GM12878 (cell line): ENCODE measurements around the gene UMAD1. TPM values are rescaled to one million over a fixed set of nuclear protein-coding genes. Genes with fewer than 3 reads are reported as not detected.
A peak's percentile ranks its signal among the peaks of the same experiment; 100 is the strongest.

ENCODE experiments used
- ATF2 ChIP-seq: IDR thresholded peaks from 2 replicates; pipeline ENCODE4 v1.6.1; 2012; ENCODE audit warnings: low read length, inconsistent platforms
- CEBPB ChIP-seq, 2 experiments: fragments of 150-350 bp in 1 of 2; IDR thresholded peaks; 2 replicates each; pipeline ENCODE4 v1.6.1; 2012 to 2014; ENCODE audit warnings: low read depth in 2 of 2, low read length in 2 of 2, borderline replicate concordance in 1 of 2, inconsistent platforms in 1 of 2
- CHD4 ChIP-seq: fragments of 200-600 bp; sonication (generic); IDR thresholded peaks from 2 replicates; pipeline ENCODE4 v1.6.1; 2016; ENCODE audit warnings: mild to moderate bottlenecking
- ETV6 ChIP-seq, 2 experiments: fragments of 450-650 bp in 1 of 2; IDR thresholded peaks in 1 of 2; conservative IDR thresholded peaks in 1 of 2; 2 replicates each; pipeline ENCODE4 v1.6.1; 2014; ENCODE audit warnings: antibody characterized with exemption in 1 of 2, borderline replicate concordance in 1 of 2, low read depth in 1 of 2, mild to moderate bottlenecking in 1 of 2, moderate library complexity in 1 of 2
- FOXK2 ChIP-seq: fragments of 450-650 bp; IDR thresholded peaks from 2 replicates; pipeline ENCODE4 v1.6.1; 2017; ENCODE audit warnings: mild to moderate bottlenecking, moderate library complexity
- GABPA ChIP-seq: IDR thresholded peaks from 2 replicates; pipeline ENCODE4 v1.6.1; 2014; ENCODE audit warnings: antibody characterized with exemption, low read depth, mild to moderate bottlenecking, inconsistent platforms
- GATAD2B ChIP-seq: fragments of 450-650 bp; conservative IDR thresholded peaks from 2 replicates; pipeline ENCODE4 v1.6.1; 2017; ENCODE audit warnings: low read depth, mild to moderate bottlenecking, moderate library complexity
- IRF3 ChIP-seq: fragments of 450-650 bp; IDR thresholded peaks from 2 replicates; pipeline ENCODE4 v1.6.1; 2014; ENCODE audit warnings: mild to moderate bottlenecking
- LARP7 ChIP-seq: fragments of 450-650 bp; IDR thresholded peaks from 2 replicates; pipeline ENCODE4 v1.6.1; 2017; ENCODE audit warnings: mild to moderate bottlenecking
- SIN3A ChIP-seq: IDR thresholded peaks from 2 replicates; pipeline ENCODE4 v1.6.1; 2012; ENCODE audit warnings: low read depth, low read length, improper control_type of control experiment
- SIX5 ChIP-seq: IDR thresholded peaks from 2 replicates; pipeline ENCODE4 v1.6.1; 2011; ENCODE audit warnings: mild to moderate bottlenecking, low read depth, low read length, moderate library complexity; ENCODE audit not compliant: severe bottlenecking
- SKIL ChIP-seq: fragments of 450-650 bp; IDR thresholded peaks from 2 replicates; pipeline ENCODE4 v1.6.1; 2017; ENCODE audit warnings: mild to moderate bottlenecking, low read depth, inconsistent platforms; ENCODE audit not compliant: poor library complexity, severe bottlenecking
- SRF ChIP-seq, 2 experiments: IDR thresholded peaks; 2 replicates each; pipeline ENCODE4 v1.6.1; 2011; ENCODE audit warnings: low read depth in 2 of 2, low read length in 2 of 2, mild to moderate bottlenecking in 1 of 2, moderate library complexity in 1 of 2
- TAF1 ChIP-seq: IDR thresholded peaks from 2 replicates; pipeline ENCODE4 v1.6.1; 2011; ENCODE audit warnings: mild to moderate bottlenecking, low read depth, low read length, borderline replicate concordance
- ZBTB40 ChIP-seq: fragments of 450-650 bp; IDR thresholded peaks from 2 replicates; pipeline ENCODE4 v1.6.1; 2016; ENCODE audit warnings: mild to moderate bottlenecking, moderate library complexity, borderline replicate concordance
- ZNF274 ChIP-seq: IDR thresholded peaks from one replicate; pipeline ENCODE4 v1.8.0; 2011; ENCODE audit not compliant: insufficient read length, insufficient read depth
- polyA plus RNA-seq, 11 experiments: library from polyadenylated mRNA; depleted of rRNA in 4 of 11; unstranded in 6 of 11; stranded (reverse) in 5 of 11; fragments of >200 nt; fragmentation: Nextera tagmentation in 4 of 11; fragmentation: Illumina TruSeq in 1 of 11; extraction: Ambion mirVana in 4 of 11; extraction: Trizol in 1 of 11; gene quantifications; 1 replicate in 1 of 11; 2 replicates in 10 of 11; pipeline versions ENCODE4 v1.2.1 to v1.2.3, GENCODE V29; 2011 to 2016; ENCODE audit warnings: inconsistent platforms in 2 of 11, missing spikeins in 2 of 11, low read depth in 1 of 11
- total RNA-seq, 4 experiments: library from RNA; depleted of rRNA in 3 of 4; stranded (reverse); fragments of >200 nt in 3 of 4; fragmentation: Illumina TruSeq in 1 of 4; extraction: Trizol in 1 of 4; gene quantifications; 2 replicates each; pipeline versions ENCODE4 v1.2.1 to v1.2.3, GENCODE V29; 2013 to 2021
- TF ChIP-seq, protein P1 (sequence below): fragments of 450-650 bp; conservative IDR thresholded peaks from 2 replicates; pipeline ENCODE4 v1.6.1; 2017; ENCODE audit warnings: mild to moderate bottlenecking, moderate library complexity

The UMAD1 gene
- total and polyA plus RNA-seq, 10 of the 15 experiments (the other 5 are each of a cell fraction or from before 2014, with no cell fraction given) = 6.0 to 28.6 (median 9.3) TPM

DNA sequence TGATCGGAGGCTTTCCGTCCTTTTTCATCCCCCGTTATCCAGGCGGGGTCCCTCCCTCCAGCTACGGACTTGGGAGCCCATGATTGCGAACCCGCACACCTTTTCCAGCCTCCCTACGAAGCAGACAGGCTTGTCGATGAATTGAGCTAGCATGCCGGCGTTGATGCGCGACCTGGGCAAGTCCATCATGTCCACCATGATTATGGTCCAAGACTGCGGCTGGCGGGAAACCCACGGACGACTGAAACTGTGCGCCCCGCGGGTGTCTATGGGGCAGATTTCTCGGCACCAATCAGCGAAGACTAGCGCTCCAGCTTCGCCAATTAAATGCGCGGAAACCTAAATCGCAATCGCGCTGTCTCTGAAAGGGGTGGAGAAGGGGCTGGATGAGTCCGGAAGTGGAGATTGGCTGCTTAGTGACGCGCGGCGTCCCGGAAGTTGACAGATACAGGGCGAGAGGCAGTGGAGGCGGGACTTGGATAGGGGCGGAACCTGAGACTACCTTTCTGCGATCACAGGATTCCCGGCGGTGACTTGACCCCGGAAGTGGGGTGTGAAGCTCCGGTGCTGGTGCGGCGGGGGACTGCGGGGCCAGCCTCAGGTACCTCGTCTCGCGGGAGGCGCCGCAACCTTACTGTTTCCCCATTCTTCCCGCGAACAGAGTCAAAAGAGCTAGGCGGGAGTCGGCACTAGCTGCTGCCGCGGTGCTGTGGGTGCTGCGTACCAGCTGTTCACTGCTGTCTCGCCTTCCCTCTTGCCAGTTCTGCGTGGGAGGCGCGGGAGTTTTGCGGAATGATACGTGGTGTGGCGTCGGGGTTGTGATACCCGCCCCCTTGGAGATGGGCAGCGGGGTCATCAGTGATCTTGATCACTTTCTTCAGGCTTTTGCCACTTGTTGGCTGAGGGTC is at the start of gene UMAD1 (continued):
- peak; percentile 41; the same call in 1 of the 2 replicates for TF ChIP-seq ATF2
- no peak for TF ChIP-seq CHD4
- TF ChIP-seq GATAD2B = peak; percentile 93
- TF ChIP-seq FOXK2 = peak; percentile 89
- TF ChIP-seq CEBPB (IDR thresholded peaks at IDR 0.05; ENCODE audit: borderline replicate concordance in 1 of 2, low read depth in 2 of 2, low read length in 2 of 2) = no peak
- TF ChIP-seq SIN3A = peak; percentile 93
- TF ChIP-seq SKIL = peak; percentile 17
- TF ChIP-seq, protein P1, sequence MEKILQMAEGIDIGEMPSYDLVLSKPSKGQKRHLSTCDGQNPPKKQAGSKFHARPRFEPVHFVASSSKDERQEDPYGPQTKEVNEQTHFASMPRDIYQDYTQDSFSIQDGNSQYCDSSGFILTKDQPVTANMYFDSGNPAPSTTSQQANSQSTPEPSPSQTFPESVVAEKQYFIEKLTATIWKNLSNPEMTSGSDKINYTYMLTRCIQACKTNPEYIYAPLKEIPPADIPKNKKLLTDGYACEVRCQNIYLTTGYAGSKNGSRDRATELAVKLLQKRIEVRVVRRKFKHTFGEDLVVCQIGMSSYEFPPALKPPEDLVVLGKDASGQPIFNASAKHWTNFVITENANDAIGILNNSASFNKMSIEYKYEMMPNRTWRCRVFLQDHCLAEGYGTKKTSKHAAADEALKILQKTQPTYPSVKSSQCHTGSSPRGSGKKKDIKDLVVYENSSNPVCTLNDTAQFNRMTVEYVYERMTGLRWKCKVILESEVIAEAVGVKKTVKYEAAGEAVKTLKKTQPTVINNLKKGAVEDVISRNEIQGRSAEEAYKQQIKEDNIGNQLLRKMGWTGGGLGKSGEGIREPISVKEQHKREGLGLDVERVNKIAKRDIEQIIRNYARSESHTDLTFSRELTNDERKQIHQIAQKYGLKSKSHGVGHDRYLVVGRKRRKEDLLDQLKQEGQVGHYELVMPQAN = peak; percentile 94
- TF ChIP-seq SRF (IDR thresholded peaks at IDR 0.05; ENCODE audit: low read depth in 2 of 2, low read length in 2 of 2) = no peak
- no peak for TF ChIP-seq ZNF274
- TF ChIP-seq ETV6 (conservative IDR thresholded peaks at IDR 0.05 in 1 of 2, IDR thresholded peaks at IDR 0.05 in 1 of 2; ENCODE audit: borderline replicate concordance in 1 of 2, low read depth in 1 of 2) = 0 out of 4 replicates have a peak, but pooled peaks of 1 of the 2 experiments have one; percentile 22
- TF ChIP-seq IRF3 = peak; percentile 42; the same call in 1 of the 2 replicates
- peak; percentile 94 for TF ChIP-seq ZBTB40
- peak; percentile 71; the same call in 1 of the 2 replicates for TF ChIP-seq LARP7
- TF ChIP-seq SIX5 = peak; percentile 18
- TF ChIP-seq TAF1 = peak; percentile 93
- TF ChIP-seq GABPA = peak; percentile 89
